ENCODE measurements around the gene ATP11A.

DNA sequence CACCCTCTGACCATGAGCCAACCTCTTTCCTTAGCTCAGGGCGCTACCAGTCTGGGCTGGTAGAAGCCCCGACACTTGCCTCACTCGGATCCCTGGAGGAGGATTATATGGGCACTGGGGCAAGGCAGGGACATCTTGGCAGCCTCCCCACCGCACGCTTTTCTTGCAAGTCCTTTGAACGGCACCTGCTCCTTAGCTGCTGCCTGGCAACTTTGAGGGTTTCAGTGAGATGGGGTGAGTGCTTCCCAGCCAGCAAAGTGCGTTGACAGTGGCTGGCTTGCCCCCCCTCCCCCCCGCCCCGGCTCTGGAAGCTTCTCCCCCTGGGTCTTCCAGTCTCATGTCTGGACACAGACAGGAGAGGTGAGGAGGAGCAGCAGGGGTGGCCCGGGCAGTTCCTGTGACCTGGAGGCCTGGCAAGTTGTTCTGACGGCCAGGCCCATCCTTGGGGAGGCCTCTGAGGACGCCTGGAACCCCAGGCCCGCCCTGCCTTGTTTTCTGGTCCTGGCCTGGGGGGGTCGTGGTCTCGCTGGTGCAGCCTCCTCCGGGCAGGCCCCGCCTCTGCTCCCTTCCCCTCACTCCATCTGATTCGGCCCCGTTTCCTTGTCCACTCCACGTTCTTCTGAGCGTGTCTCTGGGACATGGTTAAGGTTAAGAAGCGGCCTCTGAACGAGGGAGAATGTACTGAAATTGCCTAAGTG, 75.2 kb downstream of the ATP11A start:
- TF ChIP-seq, protein P1, sequence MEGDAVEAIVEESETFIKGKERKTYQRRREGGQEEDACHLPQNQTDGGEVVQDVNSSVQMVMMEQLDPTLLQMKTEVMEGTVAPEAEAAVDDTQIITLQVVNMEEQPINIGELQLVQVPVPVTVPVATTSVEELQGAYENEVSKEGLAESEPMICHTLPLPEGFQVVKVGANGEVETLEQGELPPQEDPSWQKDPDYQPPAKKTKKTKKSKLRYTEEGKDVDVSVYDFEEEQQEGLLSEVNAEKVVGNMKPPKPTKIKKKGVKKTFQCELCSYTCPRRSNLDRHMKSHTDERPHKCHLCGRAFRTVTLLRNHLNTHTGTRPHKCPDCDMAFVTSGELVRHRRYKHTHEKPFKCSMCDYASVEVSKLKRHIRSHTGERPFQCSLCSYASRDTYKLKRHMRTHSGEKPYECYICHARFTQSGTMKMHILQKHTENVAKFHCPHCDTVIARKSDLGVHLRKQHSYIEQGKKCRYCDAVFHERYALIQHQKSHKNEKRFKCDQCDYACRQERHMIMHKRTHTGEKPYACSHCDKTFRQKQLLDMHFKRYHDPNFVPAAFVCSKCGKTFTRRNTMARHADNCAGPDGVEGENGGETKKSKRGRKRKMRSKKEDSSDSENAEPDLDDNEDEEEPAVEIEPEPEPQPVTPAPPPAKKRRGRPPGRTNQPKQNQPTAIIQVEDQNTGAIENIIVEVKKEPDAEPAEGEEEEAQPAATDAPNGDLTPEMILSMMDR (IDR thresholded peaks at IDR 0.05; ENCODE audit: low read depth, low read length): no peak
- TF ChIP-seq EZH2phosphoT487 (IDR thresholded peaks at IDR 0.05; ENCODE audit: low read depth): no peak
